Colonic mucosa (tissue), 4 donors: Measurements from ENCODE around the gene NUMA1. TPM values are rescaled to one million over a fixed set of nuclear protein-coding genes. Genes with fewer than 3 reads are reported as not detected.
A peak's percentile ranks its signal among the peaks of the same experiment; 100 is the strongest.

ENCODE experiments used
- DNase-seq: peaks from one replicate; pipeline ENCODE4 v3.0.0-alpha.2; 2020
- H3K27ac ChIP-seq: fragments of 200-600 bp; one replicate; pipeline ENCODE4 v1.8.0; 2021
- H3K27me3 ChIP-seq: fragments of 200-600 bp; one replicate; pipeline ENCODE4 v1.8.0; 2021
- H3K36me3 ChIP-seq: fragments of 200-600 bp; one replicate; pipeline ENCODE4 v1.8.0; 2021
- H3K4me1 ChIP-seq: fragments of 200-600 bp; one replicate; pipeline ENCODE4 v1.8.0; 2021; ENCODE audit warnings: mild to moderate bottlenecking
- H3K4me3 ChIP-seq: fragments of 200-600 bp; one replicate; pipeline ENCODE4 v1.8.0; 2021
- H3K9ac ChIP-seq, 2 donors: one replicate each; pipeline ENCODE4 v1.7.0; 2013; ENCODE audit warnings: control low read depth in 2 of 2, low read depth in 2 of 2, low read length in 2 of 2
- H3K9me3 ChIP-seq: fragments of 200-600 bp; one replicate; pipeline ENCODE4 v1.8.0; 2021
- CTCF ChIP-seq: fragments of 200-600 bp; IDR thresholded peaks from one replicate; pipeline ENCODE4 v1.8.0; 2022; ENCODE audit warnings: antibody characterized with exemption, mild to moderate bottlenecking
- intact Hi-C: fragments of 100-400 bp; cut with DNase I; formaldehyde crosslinking; loops from one replicate; pipeline ENCODE4 v1.14.1; 2022
- total RNA-seq, 2 donors: library from RNA; stranded (reverse); fragmentation: NEBNext Ultra II Directional in 1 of 2; extraction: Animal tissue kit (Norgen Biotek cat#: 25700) in 1 of 2; gene quantifications; one replicate each; pipeline ENCODE4 v1.2.1, GENCODE V29; 2021
- donor health status: healthy.
- donor health status: DM: no; HTN: no; CAD: no.
- donor health status: DM: no; HTN: no; CAD: no.

Gene NUMA1
- total RNA-seq, 2 donors from 2014 or later = 154 to 158 TPM

- peak overlapping the region; percentile 99 for H3K27ac ChIP-seq
- H3K4me3 ChIP-seq = peak overlapping the region; percentile 6
- H3K9ac ChIP-seq = peak overlapping the region in 1 of 2 donors; percentile 97
- H3K9me3 ChIP-seq = no peaks in the 10 kb centered on the region
- TF ChIP-seq CTCF = no peak
- peaks cover 3% of the 10 kb centered on the region for H3K36me3 ChIP-seq
- intact Hi-C loops = no loop called here
- no peak for DNase-seq
- H3K4me1 ChIP-seq = peaks cover 15% of the 10 kb centered on the region
- no peaks in the 10 kb centered on the region for H3K27me3 ChIP-seq
Observed at GRCh38 chr11:72037554-72038311, 42.6 kb downstream of the NUMA1 start.

GRCh38 chr11:72036687-72037086 lies 43.7 kb downstream of the NUMA1 start:
- intact Hi-C loops = no loop called here
- Histone ChIP-seq H3K9ac (no peak overlapping the region), H3K36me3 (peaks cover 3% of the 10 kb centered on the region), H3K27ac (no peak overlapping the region), H3K4me1 (peaks cover 12% of the 10 kb centered on the region), H3K4me3 (no peak overlapping the region), H3K9me3 (no peaks in the 10 kb centered on the region), H3K27me3 (no peaks in the 10 kb centered on the region)
- no peak for DNase-seq
- no peak for TF ChIP-seq CTCF

- intact Hi-C loops = no loop called here
- Histone ChIP-seq H3K9ac (peak overlapping the region in 1 of 2 donors; percentile 55), H3K27me3 (no peaks in the 10 kb centered on the region), H3K9me3 (no peaks in the 10 kb centered on the region), H3K4me3 (no peak overlapping the region), H3K36me3 (peaks cover 3% of the 10 kb centered on the region), H3K4me1 (no peaks in the 10 kb centered on the region), H3K27ac (peak overlapping the region; percentile 13)
- DNase-seq = no peak
- TF ChIP-seq CTCF = no peak
Observed at GRCh38 chr11:72030472-72031045, 49.8 kb downstream of the NUMA1 start.

- TF ChIP-seq CTCF = no peak
- peaks cover 16% of the 10 kb centered on the region for H3K36me3 ChIP-seq
- H3K9ac ChIP-seq = no peak overlapping the region
- H3K9me3 ChIP-seq = no peaks in the 10 kb centered on the region
- no peak for DNase-seq
- no peak overlapping the region for H3K27ac ChIP-seq
- intact Hi-C loops = no loop called here
- no peaks in the 10 kb centered on the region for H3K27me3 ChIP-seq
- H3K4me1 ChIP-seq = no peaks in the 10 kb centered on the region
- H3K4me3 ChIP-seq = no peak overlapping the region
Observed at GRCh38 chr11:72026090-72026489, 54.3 kb downstream of the NUMA1 start.

GRCh38 chr11:72024069-72024754 lies 56.1 kb downstream of the NUMA1 start:
- Histone ChIP-seq H3K27me3 (no peaks in the 10 kb centered on the region), H3K9me3 (no peaks in the 10 kb centered on the region), H3K4me3 (no peak overlapping the region), H3K27ac (no peak overlapping the region), H3K4me1 (no peaks in the 10 kb centered on the region), H3K36me3 (peaks cover 34% of the 10 kb centered on the region), H3K9ac (no peak overlapping the region)
- intact Hi-C loops = loop anchor here (2.0 kb wide), 1 partner anchor 67 kb away; no protein-coding TSS in a partner anchor
- no peak for TF ChIP-seq CTCF
- no peak for DNase-seq
